NCI-H2196 treated with DMSO at 0.1 percent for 48 hours (cell line): ENCODE results near the gene TPM1.

ENCODE experiments used
- DNase-seq: peaks from one replicate; lab custom pipeline; 2025; ENCODE audit not compliant: unreplicated experiment; lab: John Stamatoyannopoulos, UW

TPM1 gene

DNA sequence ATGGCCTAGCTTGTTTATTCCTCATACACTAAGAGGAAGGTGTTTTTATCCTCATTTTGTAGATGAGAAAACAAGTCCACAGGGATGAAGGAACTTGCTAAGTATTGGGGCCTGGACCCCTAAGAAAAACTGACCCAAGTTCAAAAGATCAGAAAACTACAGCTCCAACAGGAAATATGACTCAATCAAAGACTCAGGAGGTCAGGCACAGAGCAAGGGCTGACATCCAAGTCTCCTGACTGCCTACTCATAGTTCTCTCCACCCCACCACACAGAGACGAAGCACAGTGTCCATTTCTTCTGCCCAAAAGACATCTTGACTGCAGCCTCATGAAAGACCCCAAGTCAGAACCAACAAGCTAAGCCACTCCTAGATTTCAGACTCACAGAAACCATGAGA is 26.9 kb upstream of the TPM1 start:
- DNase-seq: no peak

- no peak for DNase-seq
Observed at GRCh38 chr15:63016234-63016633, 26.3 kb upstream of the TPM1 start.

- DNase-seq: no peak
Observed at GRCh38 chr15:63018639-63019038, 23.9 kb upstream of the TPM1 start.

DNA sequence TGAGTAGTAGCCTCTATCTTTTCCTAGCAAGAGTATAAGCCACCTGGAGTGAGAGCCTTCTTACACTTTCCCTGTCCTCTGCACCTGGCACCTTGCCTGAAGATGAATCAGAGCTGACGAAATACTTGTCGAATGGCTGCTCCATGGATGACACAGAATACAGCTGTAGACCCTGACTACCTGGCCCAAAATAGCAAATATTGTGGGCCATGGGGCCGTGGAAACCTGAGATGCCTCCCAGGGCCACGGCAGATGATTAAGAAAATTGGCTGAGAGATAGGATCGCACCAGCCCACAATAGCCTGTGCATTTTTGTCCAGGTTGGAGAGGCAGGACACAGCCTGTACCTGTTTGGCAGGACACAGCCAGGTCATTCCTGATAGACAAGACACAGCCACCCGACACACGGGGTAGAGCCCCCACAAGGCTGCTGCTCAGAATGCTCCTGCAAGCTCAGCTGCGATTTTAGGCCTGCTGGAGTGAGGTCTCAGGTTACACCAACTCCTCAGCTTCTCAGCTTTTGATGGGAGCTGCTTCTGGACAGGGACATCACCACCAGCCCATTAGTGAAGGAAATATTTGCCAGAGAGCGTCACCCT is 22.9 kb upstream of the TPM1 start:
- DNase-seq: no peak

DNA sequence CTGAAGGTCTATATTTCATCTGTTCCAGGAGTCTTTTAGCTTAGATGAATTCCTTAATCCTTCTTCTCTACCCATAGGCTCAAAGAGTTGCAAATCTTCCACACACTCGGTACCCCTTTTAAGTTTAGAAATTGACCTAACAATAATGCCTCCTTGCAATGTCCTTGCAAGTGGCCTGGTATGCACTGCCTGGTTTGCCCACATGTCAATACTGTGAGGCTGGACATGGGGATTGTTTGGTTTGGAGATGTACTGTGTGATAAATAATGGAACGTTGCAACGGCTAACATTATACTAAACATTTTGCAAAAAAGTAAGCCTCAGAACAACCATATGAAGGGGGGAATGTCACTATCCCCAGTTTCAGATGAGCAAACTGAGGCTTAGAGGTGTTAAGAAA is 22.4 kb upstream of the TPM1 start:
- no peak for DNase-seq

DNA sequence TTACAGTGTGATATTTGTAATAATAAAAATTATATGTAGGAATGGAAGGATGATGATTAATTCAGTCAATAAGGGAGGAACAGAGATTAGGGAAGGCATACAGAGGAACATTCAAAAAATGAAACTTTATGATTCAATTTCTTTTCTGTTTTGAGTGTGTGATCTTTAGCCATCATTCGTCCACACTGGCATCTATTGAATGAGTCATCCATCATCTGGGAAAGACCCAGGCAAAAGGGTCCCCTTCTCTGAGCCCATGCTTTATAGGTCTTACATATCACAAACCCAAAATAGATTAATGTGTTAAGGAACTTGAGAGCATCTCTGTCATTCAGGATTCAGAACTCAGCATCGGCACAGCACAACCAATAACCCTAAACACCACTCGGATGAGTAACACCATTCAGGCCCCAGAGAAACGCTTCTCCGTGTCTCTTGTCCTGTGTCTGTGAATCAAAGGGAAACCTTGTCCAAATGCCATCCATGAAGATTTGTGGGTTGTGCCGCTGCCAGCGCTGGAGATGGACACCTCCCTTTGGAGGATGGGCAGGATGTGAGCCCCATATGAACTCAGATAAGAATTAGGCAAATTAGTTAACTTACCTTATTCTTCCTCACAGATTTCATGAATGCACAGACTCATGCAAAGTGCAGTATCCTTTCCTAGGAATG is 21.7 kb upstream of the TPM1 start:
- no peak for DNase-seq

GRCh38 chr15:63022181-63022580 is 20.4 kb upstream of the TPM1 start:
- DNase-seq: no peak

- no peak for DNase-seq
Observed at GRCh38 chr15:63022663-63023062, 19.9 kb upstream of the TPM1 start.

GRCh38 chr15:63023351-63023945 is 19.1 kb upstream of the TPM1 start:
- no peak for DNase-seq

- no peak for DNase-seq
Observed at GRCh38 chr15:63025460-63025859, 17.1 kb upstream of the TPM1 start.

GRCh38 chr15:63027646-63028045 is 14.9 kb upstream of the TPM1 start:
- DNase-seq: no peak

- DNase-seq: no peak
Observed at GRCh38 chr15:63028442-63029110, 14.0 kb upstream of the TPM1 start.

DNA sequence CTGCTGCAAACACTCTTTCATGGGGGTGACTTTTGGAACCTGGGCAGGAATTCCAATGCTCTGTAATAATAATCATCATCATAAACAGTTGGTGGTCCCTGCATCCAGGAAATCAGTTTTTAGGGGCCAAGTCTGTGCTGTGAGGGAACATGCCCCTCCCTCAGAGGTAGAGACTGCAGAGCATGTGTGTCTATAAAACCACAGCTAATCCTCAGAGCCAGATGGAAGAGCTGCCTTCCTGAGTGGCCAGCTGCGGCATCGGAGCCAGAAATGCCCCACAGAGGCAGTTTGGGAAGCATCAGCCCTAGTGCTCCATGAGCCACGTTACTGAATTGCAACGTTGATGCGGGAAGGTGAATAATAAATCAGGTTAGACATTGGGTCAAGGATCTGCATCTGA is 12.9 kb upstream of the TPM1 start:
- DNase-seq: no peak

DNA sequence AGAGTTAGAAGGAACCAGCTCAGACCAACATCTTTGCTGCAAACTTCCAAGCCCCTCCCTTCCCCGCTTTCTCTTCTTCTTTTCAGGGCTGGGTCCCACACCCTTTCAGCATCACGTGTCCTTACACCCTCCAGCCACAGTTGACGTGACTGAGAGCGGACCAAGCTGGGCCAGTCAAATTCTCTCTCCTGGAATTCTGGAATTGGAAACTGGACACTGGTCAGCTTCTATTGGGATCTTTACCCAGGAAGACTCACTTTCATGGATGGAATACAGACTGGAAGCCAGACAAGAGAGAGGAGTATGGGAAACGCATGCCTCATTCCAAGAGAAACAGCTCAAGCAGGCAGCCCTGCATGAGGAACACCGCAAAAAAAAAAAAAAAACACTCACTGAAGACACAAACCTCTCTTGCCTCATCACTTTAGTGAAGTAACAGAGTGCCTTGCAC is 12.4 kb upstream of the TPM1 start:
- DNase-seq: no peak

DNA sequence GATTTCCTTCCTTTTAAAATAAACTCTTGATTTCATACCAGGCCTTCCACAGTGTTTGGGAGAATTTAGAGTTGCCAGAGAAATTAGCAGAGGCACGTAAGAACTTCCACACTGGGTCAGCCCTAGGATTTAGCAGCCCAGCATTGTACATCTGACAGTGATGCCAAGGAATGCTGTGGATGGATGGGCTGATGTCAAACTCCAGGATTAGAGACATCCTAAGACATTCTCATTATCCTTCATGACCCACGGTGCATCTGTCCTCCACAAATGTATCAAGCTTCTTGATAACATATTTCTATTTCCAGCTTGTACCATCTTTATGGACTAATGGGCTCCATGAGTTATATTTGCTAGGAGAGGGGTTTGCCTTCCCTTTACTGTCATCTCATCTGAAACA is 8.0 kb upstream of the TPM1 start:
- DNase-seq: no peak

DNA sequence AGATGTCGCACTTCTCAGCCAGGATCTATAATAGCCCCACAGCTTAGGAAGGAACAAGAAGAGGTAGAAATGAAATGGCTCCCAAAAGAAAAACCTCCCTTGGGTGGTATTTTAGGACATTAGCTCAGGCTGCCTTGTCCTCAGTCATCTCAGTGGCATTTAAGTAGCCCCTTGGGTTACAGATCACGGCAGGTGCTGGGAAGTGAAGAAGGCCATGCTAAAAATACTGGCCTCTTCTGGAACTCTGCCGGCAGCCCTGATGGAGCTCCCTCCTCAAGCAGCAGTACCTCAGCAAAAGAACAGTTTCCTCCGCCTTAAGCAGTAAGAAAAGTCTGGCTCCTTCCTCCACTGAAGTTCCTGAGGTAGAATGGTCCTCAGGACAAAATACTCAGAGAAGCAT is 7.3 kb upstream of the TPM1 start:
- DNase-seq: no peak

DNA sequence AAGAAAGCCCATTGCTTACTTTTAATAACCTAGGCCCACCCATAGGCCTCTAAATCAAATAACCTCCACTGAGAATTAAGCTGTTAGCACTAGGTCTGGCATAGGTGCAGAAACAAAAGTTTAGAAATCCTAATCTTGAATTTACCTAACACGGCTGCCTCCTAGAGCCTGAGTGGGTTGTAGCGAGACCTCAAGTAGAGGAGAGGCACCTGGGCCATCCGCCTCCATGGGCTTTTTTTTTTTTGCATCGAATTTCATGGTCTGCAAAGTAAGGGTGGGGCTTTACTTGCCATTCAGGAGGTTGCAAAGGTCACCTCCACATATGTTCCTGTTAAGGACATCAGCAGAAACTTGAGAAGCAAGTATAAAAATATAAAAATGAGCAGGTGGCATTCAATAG is 6.6 kb upstream of the TPM1 start:
- DNase-seq: no peak

DNA sequence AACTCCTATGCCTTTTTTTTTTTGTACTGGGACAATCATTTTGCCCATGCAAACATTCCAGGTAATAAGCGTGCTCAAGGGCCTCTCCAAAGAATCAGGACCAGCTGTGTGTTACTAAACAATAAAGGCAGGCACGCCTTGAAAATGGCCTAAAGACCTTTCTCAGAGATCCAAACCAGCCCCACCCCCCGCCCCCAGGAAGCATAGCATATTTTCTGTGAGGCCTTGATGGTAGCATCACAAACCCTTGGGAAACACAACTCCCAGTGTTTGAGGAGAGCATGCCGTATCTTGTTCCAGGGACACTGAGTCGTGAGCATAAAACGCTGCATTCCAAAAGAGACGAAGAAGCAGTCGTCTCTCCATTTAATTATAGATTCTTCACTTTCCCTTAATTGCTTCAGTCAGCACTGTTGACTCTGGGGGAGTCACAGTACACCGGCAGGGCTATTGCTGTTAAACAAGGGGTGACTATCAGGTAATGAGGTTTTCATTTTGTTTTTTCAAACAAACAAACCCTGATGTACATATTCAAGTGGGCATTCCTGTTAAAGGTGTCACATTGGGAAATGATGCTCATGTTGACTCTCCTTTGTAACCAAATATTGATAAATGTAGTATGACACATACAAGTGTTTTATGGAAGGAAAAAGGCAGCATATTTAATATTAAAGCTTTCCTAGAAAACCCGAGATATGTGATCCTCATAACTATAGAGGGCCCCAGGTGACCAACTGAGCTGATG is 4.4 kb upstream of the TPM1 start:
- no peak for DNase-seq

- no peak for DNase-seq
Observed at GRCh38 chr15:63038926-63039673, 3.4 kb upstream of the TPM1 start.

DNA sequence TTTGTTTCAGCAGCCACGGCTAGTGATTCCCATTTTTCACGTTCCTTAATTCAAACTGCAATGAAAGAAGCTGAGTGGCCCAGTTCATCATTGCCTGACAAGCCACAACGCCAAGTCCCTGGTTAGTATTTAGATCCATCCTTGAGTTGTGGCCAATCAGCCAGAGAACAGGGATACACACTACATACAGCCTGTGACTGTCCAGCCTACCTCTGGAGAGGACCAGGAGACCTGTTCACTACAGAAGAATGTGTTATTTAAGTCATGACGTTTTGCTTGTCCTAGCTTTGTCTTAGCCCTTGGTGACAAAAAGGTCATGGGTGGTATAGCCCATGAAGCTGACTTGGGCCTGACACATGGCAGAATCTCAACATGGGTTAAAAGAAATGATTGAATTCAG is 2.7 kb upstream of the TPM1 start:
- no peak for DNase-seq

GRCh38 chr15:63040509-63040908 is 2.0 kb upstream of the TPM1 start:
- no peak for DNase-seq
